ENCODE measurements around the gene POGZ. TPM values are rescaled to one million over a fixed set of nuclear protein-coding genes. Genes with fewer than 3 reads are reported as not detected.

Gene POGZ
- total RNA-seq, 1 donor from 2014 or later = 37.3 TPM

DNA sequence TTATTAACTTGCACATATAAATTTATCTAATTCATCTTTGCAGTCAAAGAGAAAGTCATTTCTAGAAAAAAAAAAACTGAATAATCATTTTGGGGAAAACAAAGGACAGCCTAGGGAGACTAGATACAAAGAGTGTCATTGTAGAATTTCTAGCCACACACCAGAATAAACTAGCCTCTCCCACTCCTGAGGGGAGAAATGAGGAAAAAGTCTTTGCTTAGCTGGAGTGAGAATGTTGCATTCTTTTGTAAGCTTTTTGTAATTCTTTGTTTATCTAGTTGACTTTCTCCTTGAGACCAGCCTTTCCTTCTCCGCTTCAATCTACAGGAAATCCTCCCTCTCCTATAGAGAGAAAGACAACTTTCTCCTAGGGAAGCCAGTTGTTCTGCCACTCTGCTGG lies 36.0 kb upstream of the POGZ start:
- no peaks in the 10 kb centered on the region for H3K4me1 ChIP-seq
- no peaks in the 10 kb centered on the region for H3K36me3 ChIP-seq
- H3K27ac ChIP-seq (replicated peaks) = no peak overlapping the region
- intact Hi-C loops (cut with micrococcal nuclease) = no loop called here
- no peak overlapping the region for H3K4me3 ChIP-seq
- H3K27me3 ChIP-seq (ENCODE audit: low read depth) = no peaks in the 10 kb centered on the region
- no peak for DNase-seq
- TF ChIP-seq, protein P1, sequence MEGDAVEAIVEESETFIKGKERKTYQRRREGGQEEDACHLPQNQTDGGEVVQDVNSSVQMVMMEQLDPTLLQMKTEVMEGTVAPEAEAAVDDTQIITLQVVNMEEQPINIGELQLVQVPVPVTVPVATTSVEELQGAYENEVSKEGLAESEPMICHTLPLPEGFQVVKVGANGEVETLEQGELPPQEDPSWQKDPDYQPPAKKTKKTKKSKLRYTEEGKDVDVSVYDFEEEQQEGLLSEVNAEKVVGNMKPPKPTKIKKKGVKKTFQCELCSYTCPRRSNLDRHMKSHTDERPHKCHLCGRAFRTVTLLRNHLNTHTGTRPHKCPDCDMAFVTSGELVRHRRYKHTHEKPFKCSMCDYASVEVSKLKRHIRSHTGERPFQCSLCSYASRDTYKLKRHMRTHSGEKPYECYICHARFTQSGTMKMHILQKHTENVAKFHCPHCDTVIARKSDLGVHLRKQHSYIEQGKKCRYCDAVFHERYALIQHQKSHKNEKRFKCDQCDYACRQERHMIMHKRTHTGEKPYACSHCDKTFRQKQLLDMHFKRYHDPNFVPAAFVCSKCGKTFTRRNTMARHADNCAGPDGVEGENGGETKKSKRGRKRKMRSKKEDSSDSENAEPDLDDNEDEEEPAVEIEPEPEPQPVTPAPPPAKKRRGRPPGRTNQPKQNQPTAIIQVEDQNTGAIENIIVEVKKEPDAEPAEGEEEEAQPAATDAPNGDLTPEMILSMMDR (IDR thresholded peaks at IDR 0.05; ENCODE audit: borderline replicate concordance) = no peak
- H3K9me3 ChIP-seq (replicated peaks) = no peaks in the 10 kb centered on the region

DNA sequence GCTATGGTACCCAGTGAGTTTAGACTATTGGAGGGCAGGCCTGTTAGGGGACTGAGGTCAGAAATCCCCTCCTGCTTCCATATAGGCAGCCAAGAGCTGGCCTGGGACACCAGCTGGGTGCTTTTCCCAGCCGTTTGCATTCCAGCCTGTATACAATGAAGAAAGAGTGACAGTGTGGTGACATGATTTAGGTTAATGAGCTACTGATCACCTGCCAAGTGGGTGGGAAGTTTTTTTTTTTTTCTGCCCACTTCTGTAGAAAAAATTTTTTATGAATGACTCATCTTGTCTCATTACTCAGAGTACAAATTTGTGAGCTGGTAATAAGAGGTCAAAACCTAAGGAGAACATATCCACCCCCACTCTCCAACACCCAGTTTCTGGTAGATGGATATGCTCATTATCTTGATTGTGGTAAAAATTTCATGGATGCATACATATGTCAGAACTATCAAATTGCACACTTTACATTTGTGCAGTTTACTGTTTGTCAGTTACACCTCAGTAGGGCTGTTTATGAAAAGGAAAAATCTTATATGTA lies 35.5 kb upstream of the POGZ start:
- TF ChIP-seq, protein P1 (IDR thresholded peaks at IDR 0.05; ENCODE audit: borderline replicate concordance) = no peak
- no peak overlapping the region for H3K27ac ChIP-seq (replicated peaks)
- intact Hi-C loops (cut with micrococcal nuclease) = no loop called here

DNA sequence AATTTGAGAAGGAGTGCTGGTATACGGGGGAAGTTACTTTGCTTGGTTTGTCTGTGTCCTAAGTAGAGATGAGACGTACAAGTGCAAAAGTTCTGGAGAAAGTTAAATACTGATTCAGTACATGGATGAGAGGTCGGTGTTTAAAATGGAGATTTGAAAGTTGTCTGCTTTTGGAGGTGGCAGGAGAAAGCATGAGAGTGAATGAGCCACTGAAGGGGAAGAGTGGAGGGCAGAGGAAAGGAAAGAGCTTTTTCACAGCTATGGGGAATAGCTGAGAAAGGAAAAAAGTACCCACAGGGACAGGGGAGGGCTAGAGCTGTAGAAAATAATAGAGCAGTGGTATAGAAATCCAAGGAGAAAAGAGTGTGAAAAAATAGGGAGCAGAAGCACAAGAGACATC lies 33.7 kb upstream of the POGZ start:
- no peaks in the 10 kb centered on the region for H3K36me3 ChIP-seq
- intact Hi-C loops (cut with micrococcal nuclease) = no loop called here
- TF ChIP-seq, protein P1 (IDR thresholded peaks at IDR 0.05; ENCODE audit: borderline replicate concordance) = no peak
- no peaks in the 10 kb centered on the region for H3K27me3 ChIP-seq (ENCODE audit: low read depth)
- no peaks in the 10 kb centered on the region for H3K9me3 ChIP-seq (replicated peaks)
- no peaks in the 10 kb centered on the region for H3K4me1 ChIP-seq
- H3K27ac ChIP-seq (replicated peaks) = no peak overlapping the region
- no peak for DNase-seq
- H3K4me3 ChIP-seq = no peak overlapping the region

More for the DNA sequence above, 35.5 kb upstream of the POGZ start:
- H3K27me3 ChIP-seq (ENCODE audit: low read depth) = no peaks in the 10 kb centered on the region
- H3K9me3 ChIP-seq (replicated peaks) = no peaks in the 10 kb centered on the region
- no peaks in the 10 kb centered on the region for H3K4me1 ChIP-seq
- H3K4me3 ChIP-seq = no peak overlapping the region
- DNase-seq = no peak
- no peaks in the 10 kb centered on the region for H3K36me3 ChIP-seq

DNA sequence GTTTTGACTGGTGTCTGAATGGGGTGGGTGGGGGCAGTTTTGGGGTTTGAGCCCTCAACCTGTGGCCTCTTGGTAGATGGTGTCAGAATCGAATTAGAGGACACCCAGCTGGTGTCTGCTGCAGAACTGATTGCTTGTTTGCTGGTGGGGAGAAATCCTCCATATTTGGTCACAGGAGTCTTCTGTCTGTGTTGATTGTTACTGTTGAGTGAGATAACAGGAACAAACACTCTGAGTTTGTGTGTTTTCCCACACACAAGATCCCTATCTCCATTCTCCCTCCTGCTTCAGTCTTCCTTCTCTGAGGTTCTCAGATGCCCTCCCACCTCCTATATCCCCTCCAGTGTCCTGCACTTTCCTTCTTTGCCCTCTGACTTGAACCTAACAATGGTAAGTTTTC lies 32.8 kb upstream of the POGZ start:
- TF ChIP-seq, protein P1 (IDR thresholded peaks at IDR 0.05; ENCODE audit: borderline replicate concordance) = no peak
- H3K4me3 ChIP-seq = no peak overlapping the region
- no peaks in the 10 kb centered on the region for H3K27me3 ChIP-seq (ENCODE audit: low read depth)
- H3K36me3 ChIP-seq = no peaks in the 10 kb centered on the region
- H3K27ac ChIP-seq (replicated peaks) = no peak overlapping the region
- intact Hi-C loops (cut with micrococcal nuclease) = no loop called here
- DNase-seq = no peak
- no peaks in the 10 kb centered on the region for H3K9me3 ChIP-seq (replicated peaks)
- H3K4me1 ChIP-seq = no peaks in the 10 kb centered on the region

DNA sequence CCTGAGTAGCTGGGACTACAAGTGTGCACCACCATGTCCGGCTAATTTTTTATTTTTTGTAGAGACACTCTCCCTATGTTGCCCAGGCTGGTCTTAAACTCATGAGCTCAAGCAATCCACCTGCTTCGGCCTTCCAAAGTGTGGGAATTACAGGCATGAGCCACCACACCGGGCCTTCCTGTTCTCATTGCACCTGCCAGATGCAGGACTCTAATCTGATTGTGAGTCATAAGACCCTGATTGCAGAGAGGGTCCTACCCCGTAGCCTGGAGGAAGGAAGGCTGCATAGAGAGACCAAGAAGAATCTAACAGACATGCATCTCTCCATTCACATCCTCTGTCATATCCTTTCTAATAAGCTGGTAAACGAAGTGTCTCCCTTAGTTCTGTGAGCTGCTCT lies 32.3 kb upstream of the POGZ start:
- no peaks in the 10 kb centered on the region for H3K27me3 ChIP-seq (ENCODE audit: low read depth)
- H3K36me3 ChIP-seq = no peaks in the 10 kb centered on the region
- H3K4me1 ChIP-seq = no peaks in the 10 kb centered on the region
- no peak overlapping the region for H3K27ac ChIP-seq (replicated peaks)
- H3K4me3 ChIP-seq = no peak overlapping the region
- TF ChIP-seq, protein P1 (IDR thresholded peaks at IDR 0.05; ENCODE audit: borderline replicate concordance) = no peak
- DNase-seq = no peak
- intact Hi-C loops (cut with micrococcal nuclease) = no loop called here
- no peaks in the 10 kb centered on the region for H3K9me3 ChIP-seq (replicated peaks)

Measured in left ventricle myocardium inferior (tissue), 1 donor.